ENCODE results near the gene GPT2.

Gene GPT2

GRCh38 chr16:46962629-46963028, 78.5 kb downstream of the GPT2 start:
- H3K27ac ChIP-seq = no peak overlapping the region
- TF ChIP-seq ZFX (IDR thresholded peaks at IDR 0.05; ENCODE audit: borderline replicate concordance) (no peak), CTCF (IDR thresholded peaks at IDR 0.05) (no peak)

GRCh38 chr16:46968063-46968435, 83.9 kb downstream of the GPT2 start:
- TF ChIP-seq CTCF (IDR thresholded peaks at IDR 0.05) (no peak), ZFX (IDR thresholded peaks at IDR 0.05; ENCODE audit: borderline replicate concordance) (no peak)
- no peak overlapping the region for H3K27ac ChIP-seq

GRCh38 chr16:46970089-46970488, 85.9 kb downstream of the GPT2 start:
- TF ChIP-seq ZFX (IDR thresholded peaks at IDR 0.05; ENCODE audit: borderline replicate concordance) (no peak), CTCF (IDR thresholded peaks at IDR 0.05) (no peak)
- H3K27ac ChIP-seq = no peak overlapping the region

- TF ChIP-seq ZFX (IDR thresholded peaks at IDR 0.05; ENCODE audit: borderline replicate concordance) (no peak), CTCF (IDR thresholded peaks at IDR 0.05) (no peak)
- H3K27ac ChIP-seq = no peak overlapping the region
Measured at GRCh38 chr16:46971271-46971670, 87.1 kb downstream of the GPT2 start.

GRCh38 chr16:46972429-46973206, 88.5 kb downstream of the GPT2 start:
- TF ChIP-seq CTCF (IDR thresholded peaks at IDR 0.05) (no peak), ZFX (IDR thresholded peaks at IDR 0.05; ENCODE audit: borderline replicate concordance) (no peak)

GRCh38 chr16:46973207-46973995, 89.2 kb downstream of the GPT2 start, which contains the start of gene DNAJA2:
Gene DNAJA2 (minus strand): TSS chr16:46973674. CDS start chr16:46973572, 102 bp downstream.
- H3K27ac ChIP-seq = peak within 1 kb of the TSS; percentile 91
- no peak for TF ChIP-seq ZFX (IDR thresholded peaks at IDR 0.05; ENCODE audit: borderline replicate concordance)
- TF ChIP-seq CTCF (IDR thresholded peaks at IDR 0.05) = no peak

More at GRCh38 chr16:46972429-46973206, 88.5 kb downstream of the GPT2 start:
- H3K27ac ChIP-seq = peak overlapping the region; percentile 91

GRCh38 chr16:46973996-46974324, 89.8 kb downstream of the GPT2 start:
- TF ChIP-seq ZFX (IDR thresholded peaks at IDR 0.05; ENCODE audit: borderline replicate concordance) (no peak), CTCF (IDR thresholded peaks at IDR 0.05) (no peak)
- H3K27ac ChIP-seq = peak overlapping the region; percentile 91
